Measurements from ENCODE around the gene ABCA7. TPM values are rescaled to one million over a fixed set of nuclear protein-coding genes. Genes with fewer than 3 reads are reported as not detected.

ABCA7 gene
- total RNA-seq, 2 experiments from 2014 or later, result 92.7 to 95.1 TPM

- no peak for DNase-seq
- peaks cover 40% of the 10 kb centered on the region for H3K4me1 Mint-ChIP-seq
- H3K9me3 Mint-ChIP-seq, result no peaks in the 10 kb centered on the region
- no peaks in the 10 kb centered on the region for H3K27me3 Mint-ChIP-seq
- no peak overlapping the region for H3K27ac Mint-ChIP-seq
- H3K36me3 Mint-ChIP-seq (ENCODE audit: low read depth), result peaks cover 19% of the 10 kb centered on the region
- no peak overlapping the region for H3K4me3 Mint-ChIP-seq
- ChIA-PET CTCF (no interaction called here), POLR2A (interaction anchor here (1.0 to 2.6 kb wide), 3 partner anchors 9 to 14 kb away, joined by 4 to 6 read pairs (median 5); no protein-coding TSS in a partner anchor)
Measured at GRCh38 chr19:1015061-1015781, 24.7 kb upstream of the ABCA7 start.

- Mint-ChIP-seq H3K9me3 (no peaks in the 10 kb centered on the region), H3K27me3 (no peaks in the 10 kb centered on the region), H3K27ac (no peak overlapping the region), H3K36me3 (ENCODE audit: low read depth) (peaks cover 23% of the 10 kb centered on the region), H3K4me3 (no peak overlapping the region), H3K4me1 (peaks cover 41% of the 10 kb centered on the region)
- POLR2A ChIA-PET, result interaction anchor here (1.1 to 2.6 kb wide), 3 partner anchors 9 to 19 kb away, joined by 3 to 6 read pairs (median 5); no protein-coding TSS in a partner anchor
- CTCF ChIA-PET, result no interaction called here
- DNase-seq, result no peak
Measured at GRCh38 chr19:1015782-1016646, 23.9 kb upstream of the ABCA7 start.

GRCh38 chr19:1016647-1017114, 23.2 kb upstream of the ABCA7 start:
- Mint-ChIP-seq H3K27me3 (no peaks in the 10 kb centered on the region), H3K4me3 (peak overlapping the region; percentile 24)
- POLR2A ChIA-PET, result interaction anchor here (0.7 to 2.6 kb wide), 4 partner anchors 11 to 33 kb away, joined by 3 to 6 read pairs (median 3); partner anchors contain the start of gene WDR18

GRCh38 chr19:1017115-1017905, 22.6 kb upstream of the ABCA7 start:
- ChIA-PET POLR2A (interaction anchor here (0.7 to 2.6 kb wide), 4 partner anchors 12 to 33 kb away, joined by 3 to 6 read pairs (median 3); partner anchors contain the start of gene WDR18), CTCF (no interaction called here)
- no peak for DNase-seq
- no peaks in the 10 kb centered on the region for H3K27me3 Mint-ChIP-seq
- H3K36me3 Mint-ChIP-seq (ENCODE audit: low read depth), result peaks cover 20% of the 10 kb centered on the region
- H3K4me1 Mint-ChIP-seq, result peaks cover 49% of the 10 kb centered on the region
- H3K4me3 Mint-ChIP-seq, result peak overlapping the region; percentile 46
- H3K27ac Mint-ChIP-seq, result peak overlapping the region; percentile 67
- no peaks in the 10 kb centered on the region for H3K9me3 Mint-ChIP-seq

More at GRCh38 chr19:1016647-1017114, 23.2 kb upstream of the ABCA7 start:
- H3K4me1 Mint-ChIP-seq, result peaks cover 45% of the 10 kb centered on the region
- CTCF ChIA-PET, result no interaction called here
- peak overlapping the region; percentile 67 for H3K27ac Mint-ChIP-seq
- DNase-seq, result no peak
- H3K36me3 Mint-ChIP-seq (ENCODE audit: low read depth), result peaks cover 23% of the 10 kb centered on the region
- H3K9me3 Mint-ChIP-seq, result no peaks in the 10 kb centered on the region

GRCh38 chr19:1017906-1018305, 22.0 kb upstream of the ABCA7 start:
- ChIA-PET POLR2A (interaction anchor here (1.2 to 4.7 kb wide), 4 partner anchors 11 to 21 kb away, joined by 3 to 38 read pairs (median 4); no protein-coding TSS in a partner anchor), CTCF (no interaction called here)
- H3K9me3 Mint-ChIP-seq, result no peaks in the 10 kb centered on the region
- peak overlapping the region; percentile 67 for H3K27ac Mint-ChIP-seq
- DNase-seq, result no peak
- peak overlapping the region; percentile 46 for H3K4me3 Mint-ChIP-seq
- H3K4me1 Mint-ChIP-seq, result peaks cover 51% of the 10 kb centered on the region
- no peaks in the 10 kb centered on the region for H3K27me3 Mint-ChIP-seq
- H3K36me3 Mint-ChIP-seq (ENCODE audit: low read depth), result peaks cover 20% of the 10 kb centered on the region

GRCh38 chr19:1018393-1018792, 21.5 kb upstream of the ABCA7 start:
- peak overlapping the region; percentile 26 for H3K27ac Mint-ChIP-seq

GRCh38 chr19:1018932-1019615, 20.8 kb upstream of the ABCA7 start:
- H3K9me3 Mint-ChIP-seq, result no peaks in the 10 kb centered on the region
- peak overlapping the region; percentile 91 for H3K4me3 Mint-ChIP-seq
- H3K27me3 Mint-ChIP-seq, result no peaks in the 10 kb centered on the region
- peaks cover 15% of the 10 kb centered on the region for H3K36me3 Mint-ChIP-seq (ENCODE audit: low read depth)
- ChIA-PET CTCF (interaction anchor here (0.7 to 1.2 kb wide), 5 partner anchors 12 to 458 kb away, joined by 3 to 5 read pairs (median 3); partner anchors contain the start of genes MED16 and RNU6-9), POLR2A (interaction anchor here (0.8 to 5.1 kb wide), 7 partner anchors 10 to 220 kb away, joined by 3 to 51 read pairs (median 17); partner anchors contain the start of genes ABCA7, ARHGAP45 and WDR18)
- H3K4me1 Mint-ChIP-seq, result peaks cover 51% of the 10 kb centered on the region
- no peak for DNase-seq
- H3K27ac Mint-ChIP-seq, result peak overlapping the region; percentile 72

More at GRCh38 chr19:1018393-1018792, 21.5 kb upstream of the ABCA7 start:
- ChIA-PET POLR2A (interaction anchor here (3.4 to 5.1 kb wide), 4 partner anchors 11 to 49 kb away, joined by 17 to 51 read pairs (median 40); partner anchors contain the start of genes ABCA7, ARHGAP45 and WDR18), CTCF (interaction anchor here (0.7 to 1.2 kb wide), 2 partner anchors 176 to 459 kb away, joined by 3 to 5 read pairs; no protein-coding TSS in a partner anchor)
- Mint-ChIP-seq H3K27me3 (no peaks in the 10 kb centered on the region), H3K9me3 (no peaks in the 10 kb centered on the region), H3K4me3 (peak overlapping the region; percentile 91), H3K36me3 (ENCODE audit: low read depth) (peaks cover 17% of the 10 kb centered on the region), H3K4me1 (peaks cover 51% of the 10 kb centered on the region)
- no peak for DNase-seq

GRCh38 chr19:1019616-1019961, 20.3 kb upstream of the ABCA7 start:
- H3K4me3 Mint-ChIP-seq, result peak overlapping the region; percentile 91
- peaks cover 15% of the 10 kb centered on the region for H3K36me3 Mint-ChIP-seq (ENCODE audit: low read depth)
- POLR2A ChIA-PET, result interaction anchor here (0.8 to 5.1 kb wide), 8 partner anchors 10 to 221 kb away, joined by 3 to 51 read pairs (median 12); partner anchors contain the start of genes ABCA7, ARHGAP45 and WDR18
- CTCF ChIA-PET, result interaction anchor here (1.0 to 1.1 kb wide), 3 partner anchors 11 to 221 kb away, joined by 3 to 4 read pairs (median 3); partner anchors contain the start of genes MED16 and RNU6-9
- H3K27ac Mint-ChIP-seq, result peak overlapping the region; percentile 84
- DNase-seq, result no peak
- H3K9me3 Mint-ChIP-seq, result no peaks in the 10 kb centered on the region
- peaks cover 49% of the 10 kb centered on the region for H3K4me1 Mint-ChIP-seq
- H3K27me3 Mint-ChIP-seq, result no peaks in the 10 kb centered on the region

GRCh38 chr19:1019980-1020867, 19.7 kb upstream of the ABCA7 start:
- ChIA-PET CTCF (interaction anchor here (1.0 to 1.1 kb wide), 3 partner anchors 10 to 221 kb away, joined by 3 to 4 read pairs (median 3); partner anchors contain the start of genes MED16 and RNU6-9), POLR2A (interaction anchor here (1.0 to 5.1 kb wide), 13 partner anchors 9 to 229 kb away, joined by 3 to 51 read pairs (median 5); partner anchors contain the start of genes ABCA7, ARHGAP45, MED16 and RNU6-9)
- peak overlapping the region; percentile 91 for H3K4me3 Mint-ChIP-seq
- H3K9me3 Mint-ChIP-seq, result no peaks in the 10 kb centered on the region
- H3K27me3 Mint-ChIP-seq, result no peaks in the 10 kb centered on the region
- H3K27ac Mint-ChIP-seq, result peak overlapping the region; percentile 84
- no peak for DNase-seq
- peaks cover 51% of the 10 kb centered on the region for H3K4me1 Mint-ChIP-seq
- H3K36me3 Mint-ChIP-seq (ENCODE audit: low read depth), result peaks cover 15% of the 10 kb centered on the region

GRCh38 chr19:1020868-1021425, 19.0 kb upstream of the ABCA7 start, which contains the start of gene TMEM259:
TSS of gene TMEM259 (minus strand) at chr19:1021123. CDS start at chr19:1020996, 127 bp downstream.
- H3K4me1 Mint-ChIP-seq, result peaks cover 47% of the 10 kb centered on the region
- ChIA-PET POLR2A (interaction anchor here (0.9 to 5.1 kb wide), 24 partner anchors 8 to 510 kb away, joined by 3 to 51 read pairs (median 5); partner anchors contain the start of genes ABCA7, ARHGAP45, CIRBP and MED16), CTCF (interaction anchor here (0.6 to 1.0 kb wide), 5 partner anchors 20 to 245 kb away, joined by 3 read pairs; no protein-coding TSS in a partner anchor)
- H3K36me3 Mint-ChIP-seq (ENCODE audit: low read depth), result peaks cover 15% of the 10 kb centered on the region
- no peaks in the 10 kb centered on the region for H3K27me3 Mint-ChIP-seq
- H3K27ac Mint-ChIP-seq, result peak within 1 kb of the TSS; percentile 92
- peak; percentile 98 for DNase-seq
- peak within 1 kb of the TSS; percentile 91 for H3K4me3 Mint-ChIP-seq
- H3K9me3 Mint-ChIP-seq, result no peaks in the 10 kb centered on the region
